WTC11 (cell line): ENCODE results near the gene PRKN.

ENCODE experiments used
- HMGA2 ChIP-seq: fragments of 250-450 bp; sonication (Bioruptor Pico); IDR thresholded peaks from 2 replicates; pipeline ENCODE4 v1.4.0; 2021; ENCODE audit warnings: mild to moderate bottlenecking, moderate library complexity
- JUN ChIP-seq: sonication (generic); formaldehyde crosslinking; IDR thresholded peaks from 2 replicates; pipeline ENCODE4 v1.8.0; 2023; ENCODE audit warnings: mild to moderate bottlenecking, missing genetic modification reagents
- ZNF671 ChIP-seq: fragments of 250-450 bp; sonication (Bioruptor Pico); IDR thresholded peaks from 2 replicates; pipeline ENCODE4 v1.8.0; 2021; ENCODE audit warnings: mild to moderate bottlenecking
- TF ChIP-seq, protein P1 (sequence below): sonication (generic); formaldehyde crosslinking; IDR thresholded peaks from 2 replicates; pipeline ENCODE4 v1.8.1; 2023; ENCODE audit warnings: mild to moderate bottlenecking, missing genetic modification reagents, moderate library complexity
- TF ChIP-seq, protein P2 (sequence below): fragments of 250-450 bp; sonication (Bioruptor Pico); IDR thresholded peaks from 2 replicates; pipeline ENCODE4 v1.9.0; 2021; ENCODE audit warnings: mild to moderate bottlenecking, borderline replicate concordance
- TF ChIP-seq, protein P3 (sequence below): sonication (generic); formaldehyde crosslinking; IDR thresholded peaks from 2 replicates; pipeline ENCODE4 v1.8.1; 2022; ENCODE audit warnings: low read depth, missing genetic modification reagents, borderline replicate concordance

DNA sequence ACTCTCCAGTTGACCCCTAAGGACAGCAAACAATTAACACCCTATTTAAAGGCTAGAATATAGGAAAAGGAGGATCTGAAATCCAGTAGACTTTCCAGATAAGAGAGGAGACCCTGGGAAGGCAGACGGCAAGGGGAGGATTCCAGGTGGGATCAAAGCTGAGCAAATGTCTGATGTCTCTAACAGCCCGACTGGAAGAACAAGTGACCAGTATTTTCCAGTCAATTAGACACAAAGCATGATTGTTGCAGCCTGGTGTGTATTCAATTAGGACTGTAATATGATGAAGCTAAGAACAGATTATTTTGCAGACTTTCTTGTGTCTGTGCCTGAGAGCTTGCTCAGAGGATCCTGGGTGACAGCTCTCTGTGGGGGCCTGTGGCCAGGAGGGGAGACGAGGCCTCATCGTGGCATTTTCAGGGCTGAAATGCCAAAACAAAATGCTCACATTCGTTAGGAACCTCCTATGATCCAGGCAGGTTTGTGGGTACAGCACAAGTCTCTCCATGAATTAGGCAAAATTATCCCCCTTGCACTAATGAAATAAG is 981.9 kb downstream of the PRKN start:
- no peak for TF ChIP-seq HMGA2
- no peak for TF ChIP-seq JUN (CRISPR knock-in tag)
- TF ChIP-seq, protein P1, sequence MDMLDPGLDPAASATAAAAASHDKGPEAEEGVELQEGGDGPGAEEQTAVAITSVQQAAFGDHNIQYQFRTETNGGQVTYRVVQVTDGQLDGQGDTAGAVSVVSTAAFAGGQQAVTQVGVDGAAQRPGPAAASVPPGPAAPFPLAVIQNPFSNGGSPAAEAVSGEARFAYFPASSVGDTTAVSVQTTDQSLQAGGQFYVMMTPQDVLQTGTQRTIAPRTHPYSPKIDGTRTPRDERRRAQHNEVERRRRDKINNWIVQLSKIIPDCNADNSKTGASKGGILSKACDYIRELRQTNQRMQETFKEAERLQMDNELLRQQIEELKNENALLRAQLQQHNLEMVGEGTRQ, result no peak
- TF ChIP-seq ZNF671, result no peak
- TF ChIP-seq, protein P2, sequence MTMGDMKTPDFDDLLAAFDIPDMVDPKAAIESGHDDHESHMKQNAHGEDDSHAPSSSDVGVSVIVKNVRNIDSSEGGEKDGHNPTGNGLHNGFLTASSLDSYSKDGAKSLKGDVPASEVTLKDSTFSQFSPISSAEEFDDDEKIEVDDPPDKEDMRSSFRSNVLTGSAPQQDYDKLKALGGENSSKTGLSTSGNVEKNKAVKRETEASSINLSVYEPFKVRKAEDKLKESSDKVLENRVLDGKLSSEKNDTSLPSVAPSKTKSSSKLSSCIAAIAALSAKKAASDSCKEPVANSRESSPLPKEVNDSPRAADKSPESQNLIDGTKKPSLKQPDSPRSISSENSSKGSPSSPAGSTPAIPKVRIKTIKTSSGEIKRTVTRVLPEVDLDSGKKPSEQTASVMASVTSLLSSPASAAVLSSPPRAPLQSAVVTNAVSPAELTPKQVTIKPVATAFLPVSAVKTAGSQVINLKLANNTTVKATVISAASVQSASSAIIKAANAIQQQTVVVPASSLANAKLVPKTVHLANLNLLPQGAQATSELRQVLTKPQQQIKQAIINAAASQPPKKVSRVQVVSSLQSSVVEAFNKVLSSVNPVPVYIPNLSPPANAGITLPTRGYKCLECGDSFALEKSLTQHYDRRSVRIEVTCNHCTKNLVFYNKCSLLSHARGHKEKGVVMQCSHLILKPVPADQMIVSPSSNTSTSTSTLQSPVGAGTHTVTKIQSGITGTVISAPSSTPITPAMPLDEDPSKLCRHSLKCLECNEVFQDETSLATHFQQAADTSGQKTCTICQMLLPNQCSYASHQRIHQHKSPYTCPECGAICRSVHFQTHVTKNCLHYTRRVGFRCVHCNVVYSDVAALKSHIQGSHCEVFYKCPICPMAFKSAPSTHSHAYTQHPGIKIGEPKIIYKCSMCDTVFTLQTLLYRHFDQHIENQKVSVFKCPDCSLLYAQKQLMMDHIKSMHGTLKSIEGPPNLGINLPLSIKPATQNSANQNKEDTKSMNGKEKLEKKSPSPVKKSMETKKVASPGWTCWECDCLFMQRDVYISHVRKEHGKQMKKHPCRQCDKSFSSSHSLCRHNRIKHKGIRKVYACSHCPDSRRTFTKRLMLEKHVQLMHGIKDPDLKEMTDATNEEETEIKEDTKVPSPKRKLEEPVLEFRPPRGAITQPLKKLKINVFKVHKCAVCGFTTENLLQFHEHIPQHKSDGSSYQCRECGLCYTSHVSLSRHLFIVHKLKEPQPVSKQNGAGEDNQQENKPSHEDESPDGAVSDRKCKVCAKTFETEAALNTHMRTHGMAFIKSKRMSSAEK (CRISPR knock-in tag), result no peak
- TF ChIP-seq, protein P3, sequence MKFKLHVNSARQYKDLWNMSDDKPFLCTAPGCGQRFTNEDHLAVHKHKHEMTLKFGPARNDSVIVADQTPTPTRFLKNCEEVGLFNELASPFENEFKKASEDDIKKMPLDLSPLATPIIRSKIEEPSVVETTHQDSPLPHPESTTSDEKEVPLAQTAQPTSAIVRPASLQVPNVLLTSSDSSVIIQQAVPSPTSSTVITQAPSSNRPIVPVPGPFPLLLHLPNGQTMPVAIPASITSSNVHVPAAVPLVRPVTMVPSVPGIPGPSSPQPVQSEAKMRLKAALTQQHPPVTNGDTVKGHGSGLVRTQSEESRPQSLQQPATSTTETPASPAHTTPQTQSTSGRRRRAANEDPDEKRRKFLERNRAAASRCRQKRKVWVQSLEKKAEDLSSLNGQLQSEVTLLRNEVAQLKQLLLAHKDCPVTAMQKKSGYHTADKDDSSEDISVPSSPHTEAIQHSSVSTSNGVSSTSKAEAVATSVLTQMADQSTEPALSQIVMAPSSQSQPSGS (CRISPR knock-in tag), result no peak
